OCI-LY1 (cell line): ENCODE measurements around the gene TEKT5.

Source experiments
- CTCF ChIP-seq: fragments of 200-600 bp; sonication (generic), shearing (Covaris generic); IDR thresholded peaks from 2 replicates; pipeline ENCODE4 v1.5.1; 2017; ENCODE audit warnings: mild to moderate bottlenecking, antibody characterized with exemption, low read length, moderate library complexity, mixed read lengths
- EZH2 ChIP-seq: fragments of 200-600 bp; sonication (generic), shearing (Covaris generic); IDR thresholded peaks from 2 replicates; pipeline ENCODE4 v1.8.0; 2017; ENCODE audit warnings: borderline replicate concordance, mixed run types, mild to moderate bottlenecking, antibody characterized with exemption, low read length, moderate library complexity, mixed read lengths

GRCh38 chr16:10646581-10647263 lies 48.0 kb downstream of the TEKT5 start:
- TF ChIP-seq CTCF = no peak
- TF ChIP-seq EZH2 = no peak
